Esophagus muscularis mucosa (tissue), 3 donors: ENCODE measurements around the gene CDH4.

Source experiments
- POLR2A ChIP-seq: fragments of 450-650 bp; IDR thresholded peaks from one replicate; pipeline ENCODE4 v1.6.1; 2017; ENCODE audit warnings: antibody characterized with exemption, moderate library complexity, mild to moderate bottlenecking, low read depth
- POLR2AphosphoS5 ChIP-seq, 2 donors: sonication (generic); formaldehyde crosslinking; IDR thresholded peaks; one replicate each; pipeline ENCODE4 v1.6.1; 2017; ENCODE audit warnings: antibody characterized with exemption in 2 of 2
- TF ChIP-seq, protein P1 (sequence below), 3 experiments: fragments of 200-600 bp in 2 of 3; fragments of 450-650 bp in 1 of 3; sonication (generic) in 2 of 3; IDR thresholded peaks; one replicate each; pipeline ENCODE4 v1.5.1; 2017 to 2019; ENCODE audit warnings: antibody characterized with exemption in 3 of 3, mild to moderate bottlenecking in 2 of 3, moderate library complexity in 1 of 3

DNA sequence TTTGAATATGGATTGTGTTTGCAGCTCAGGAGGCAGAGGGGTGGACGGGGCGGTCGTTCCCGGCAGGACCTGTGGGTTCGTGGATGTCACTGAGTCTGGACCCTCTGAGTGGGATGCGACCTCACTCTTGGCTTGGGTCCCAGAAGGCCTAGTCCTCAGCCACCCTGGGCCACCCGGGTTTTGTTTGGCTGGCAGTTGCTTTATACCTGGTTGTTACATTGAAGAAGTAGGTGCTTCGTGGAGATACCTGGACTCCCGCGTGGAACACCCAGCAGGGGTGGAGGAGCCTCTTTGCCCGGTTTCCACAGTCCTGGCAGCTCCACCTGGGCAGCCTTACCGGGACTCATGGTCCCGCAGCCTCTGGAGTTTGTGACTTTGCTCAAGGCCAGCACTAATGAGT is 408.5 kb downstream of the CDH4 start:
- TF ChIP-seq POLR2A (no peak), POLR2AphosphoS5 (IDR thresholded peaks at IDR 0.05) (no peak)
- TF ChIP-seq, protein P1, sequence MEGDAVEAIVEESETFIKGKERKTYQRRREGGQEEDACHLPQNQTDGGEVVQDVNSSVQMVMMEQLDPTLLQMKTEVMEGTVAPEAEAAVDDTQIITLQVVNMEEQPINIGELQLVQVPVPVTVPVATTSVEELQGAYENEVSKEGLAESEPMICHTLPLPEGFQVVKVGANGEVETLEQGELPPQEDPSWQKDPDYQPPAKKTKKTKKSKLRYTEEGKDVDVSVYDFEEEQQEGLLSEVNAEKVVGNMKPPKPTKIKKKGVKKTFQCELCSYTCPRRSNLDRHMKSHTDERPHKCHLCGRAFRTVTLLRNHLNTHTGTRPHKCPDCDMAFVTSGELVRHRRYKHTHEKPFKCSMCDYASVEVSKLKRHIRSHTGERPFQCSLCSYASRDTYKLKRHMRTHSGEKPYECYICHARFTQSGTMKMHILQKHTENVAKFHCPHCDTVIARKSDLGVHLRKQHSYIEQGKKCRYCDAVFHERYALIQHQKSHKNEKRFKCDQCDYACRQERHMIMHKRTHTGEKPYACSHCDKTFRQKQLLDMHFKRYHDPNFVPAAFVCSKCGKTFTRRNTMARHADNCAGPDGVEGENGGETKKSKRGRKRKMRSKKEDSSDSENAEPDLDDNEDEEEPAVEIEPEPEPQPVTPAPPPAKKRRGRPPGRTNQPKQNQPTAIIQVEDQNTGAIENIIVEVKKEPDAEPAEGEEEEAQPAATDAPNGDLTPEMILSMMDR (IDR thresholded peaks at IDR 0.05), result no peak
